Keratinocyte (primary cell): Measurements from ENCODE around the gene DPM2. TPM values are rescaled to one million over a fixed set of nuclear protein-coding genes. Genes with fewer than 3 reads are reported as not detected.

ENCODE experiments used
- DNase-seq: peaks from one replicate; pipeline ENCODE4 v3.0.0-alpha.2; 2011; ENCODE audit warnings: low read depth, missing footprints, low spot score
- FAIRE-seq: peaks from 2 replicates; lab custom pipeline; 2011; peaks lifted over from hg19 to GRCh38; lab: Jason Lieb, UNC
- H2AFZ ChIP-seq: 2 replicates; pipeline ENCODE4 v1.6.0; 2012; ENCODE audit warnings: low read length, control low read depth, inconsistent platforms; ENCODE audit not compliant: control insufficient read depth
- H3K27ac ChIP-seq: 2 replicates; pipeline ENCODE4 v1.5.1; 2011; ENCODE audit warnings: low read length; ENCODE audit not compliant: control insufficient read depth, insufficient read depth
- H3K27me3 ChIP-seq: 3 replicates; pipeline ENCODE4 v1.6.0; 2011; ENCODE audit warnings: low read length; ENCODE audit not compliant: control insufficient read depth, insufficient read depth; ENCODE audit errors: extremely low read depth
- H3K36me3 ChIP-seq, 2 experiments: 2 replicates in 1 of 2; 3 replicates in 1 of 2; pipeline ENCODE4 v1.5.1; 2011; ENCODE audit warnings: low read length in 2 of 2, mild to moderate bottlenecking in 1 of 2; ENCODE audit not compliant: control insufficient read depth in 2 of 2, insufficient read depth in 2 of 2; ENCODE audit errors: extremely low read depth in 1 of 2
- H3K4me1 ChIP-seq: 3 replicates; pipeline ENCODE4 v1.5.1; 2011; ENCODE audit warnings: low read length; ENCODE audit not compliant: control insufficient read depth, insufficient read depth; ENCODE audit errors: extremely low read depth
- H3K4me2 ChIP-seq: 3 replicates; pipeline ENCODE4 v1.6.0; 2011; ENCODE audit warnings: low read depth, low read length; ENCODE audit not compliant: control insufficient read depth, insufficient read depth; ENCODE audit errors: extremely low read depth
- H3K4me3 ChIP-seq, 3 experiments: fragments of 200-600 bp in 1 of 3; sonication (generic) in 1 of 3; 2 replicates in 2 of 3; 3 replicates in 1 of 3; pipeline ENCODE4 v1.5.1; 2011 to 2016; ENCODE audit warnings: low read length in 3 of 3, mild to moderate bottlenecking in 3 of 3, control low read depth in 2 of 3, inconsistent platforms in 1 of 3, low read depth in 1 of 3, mixed read lengths in 1 of 3, mixed run types in 1 of 3, moderate library complexity in 1 of 3; ENCODE audit not compliant: control insufficient read depth in 2 of 3, insufficient read depth in 2 of 3; ENCODE audit errors: extremely low read depth in 1 of 3
- H3K79me2 ChIP-seq: 2 replicates; pipeline ENCODE4 v1.6.0; 2012; ENCODE audit warnings: low read length; ENCODE audit not compliant: control insufficient read depth, insufficient read depth
- H3K9ac ChIP-seq: 3 replicates; pipeline ENCODE4 v1.6.0; 2011; ENCODE audit warnings: low read length; ENCODE audit not compliant: control insufficient read depth, insufficient read depth; ENCODE audit errors: extremely low read depth
- H3K9me1 ChIP-seq: 3 replicates; pipeline ENCODE4 v1.6.0; 2011; ENCODE audit warnings: low read length; ENCODE audit not compliant: control insufficient read depth, insufficient read depth; ENCODE audit errors: extremely low read depth
- H3K9me3 ChIP-seq: 2 replicates; pipeline ENCODE4 v1.5.1; 2012; ENCODE audit warnings: low read depth, low read length; ENCODE audit not compliant: control insufficient read depth
- H4K20me1 ChIP-seq: 3 replicates; pipeline ENCODE4 v1.6.0; 2011; ENCODE audit warnings: low read length; ENCODE audit not compliant: control insufficient read depth, insufficient read depth; ENCODE audit errors: extremely low read depth
- EZH2 ChIP-seq: IDR thresholded peaks from one replicate; pipeline ENCODE4 v1.6.1; 2012; ENCODE audit warnings: inconsistent platforms, mild to moderate bottlenecking, low read length, moderate library complexity
- dilution Hi-C: fragments of 300-500 bp; cut with MboI; formaldehyde crosslinking; loops from one replicate; pipeline ENCODE4 v1.7.0; 2020; ENCODE audit warnings: low sequenced_read_pairs; ENCODE audit not compliant: extremely low pct_ligation_motif_present
- polyA plus RNA-seq, 5 experiments: library from polyadenylated mRNA; depleted of rRNA in 3 of 5; stranded (reverse) in 3 of 5; stranded (forward) in 1 of 5; unstranded in 1 of 5; fragments of >200 nt; gene quantifications; 1 replicate in 1 of 5; 2 replicates in 3 of 5; 3 replicates in 1 of 5; pipeline versions ENCODE4 v1.2.1 to v1.2.3, GENCODE V29; 2011 to 2012; ENCODE audit warnings: missing spikeins in 2 of 5, low read depth in 1 of 5, low replicate concordance in 1 of 5
- TF ChIP-seq, protein P1 (sequence below), 3 experiments: IDR thresholded peaks in 1 of 3; conservative IDR thresholded peaks in 1 of 3; optimal IDR thresholded peaks in 1 of 3; 2 replicates in 2 of 3; 3 replicates in 1 of 3; pipeline versions ENCODE3 to v1.5.1; 2011; ENCODE audit warnings: low read length in 3 of 3, mild to moderate bottlenecking in 3 of 3, moderate library complexity in 2 of 3, control low read depth in 1 of 3, inconsistent platforms in 1 of 3; ENCODE audit not compliant: insufficient read depth in 2 of 3; ENCODE audit errors: extremely low read depth in 1 of 3

The DPM2 gene
- polyA plus RNA-seq, 1 donor (not counting 4 experiments of a cell fraction or from before 2014, with no cell fraction given), result 31.1 TPM

DNA sequence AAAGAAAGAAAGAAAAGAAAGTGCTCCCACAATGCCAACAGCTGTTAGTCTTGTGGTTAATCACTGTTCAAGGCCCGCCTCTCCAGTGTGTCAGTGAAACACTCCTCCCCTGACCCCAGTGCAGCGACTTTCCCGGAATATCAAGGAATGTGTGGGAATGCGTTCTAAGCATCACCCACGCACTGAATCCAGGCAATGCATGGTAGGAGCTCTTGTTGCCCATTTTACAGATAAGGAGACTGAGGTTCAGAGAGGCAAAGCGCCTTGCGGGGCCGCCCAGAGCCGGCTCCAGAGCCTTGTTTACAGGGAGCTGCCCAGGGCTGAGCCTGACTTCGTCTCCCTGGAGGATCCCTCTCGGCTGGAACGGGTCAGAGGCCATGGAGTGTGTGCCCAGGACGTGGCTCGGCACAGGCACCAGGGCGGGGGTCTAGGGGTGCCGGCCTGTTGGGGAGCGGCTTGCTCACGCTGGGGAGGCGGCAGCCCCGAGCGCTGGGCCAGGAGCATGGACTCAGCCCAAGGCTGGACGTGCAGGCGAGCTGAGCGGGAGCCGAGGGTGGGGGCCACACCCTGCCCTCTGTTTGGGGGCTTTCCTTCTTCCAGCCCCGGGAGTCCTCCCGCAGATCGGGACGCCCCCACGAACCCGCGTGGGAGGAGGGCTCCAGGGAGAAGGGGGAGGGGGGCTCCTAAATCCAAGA lies 39.1 kb downstream of the DPM2 start:
- H3K4me3 ChIP-seq, result peak overlapping the region; percentile 79 to 83 (median 80)
- DNase-seq (no peak), FAIRE-seq (no peak)
- TF ChIP-seq, protein P1, sequence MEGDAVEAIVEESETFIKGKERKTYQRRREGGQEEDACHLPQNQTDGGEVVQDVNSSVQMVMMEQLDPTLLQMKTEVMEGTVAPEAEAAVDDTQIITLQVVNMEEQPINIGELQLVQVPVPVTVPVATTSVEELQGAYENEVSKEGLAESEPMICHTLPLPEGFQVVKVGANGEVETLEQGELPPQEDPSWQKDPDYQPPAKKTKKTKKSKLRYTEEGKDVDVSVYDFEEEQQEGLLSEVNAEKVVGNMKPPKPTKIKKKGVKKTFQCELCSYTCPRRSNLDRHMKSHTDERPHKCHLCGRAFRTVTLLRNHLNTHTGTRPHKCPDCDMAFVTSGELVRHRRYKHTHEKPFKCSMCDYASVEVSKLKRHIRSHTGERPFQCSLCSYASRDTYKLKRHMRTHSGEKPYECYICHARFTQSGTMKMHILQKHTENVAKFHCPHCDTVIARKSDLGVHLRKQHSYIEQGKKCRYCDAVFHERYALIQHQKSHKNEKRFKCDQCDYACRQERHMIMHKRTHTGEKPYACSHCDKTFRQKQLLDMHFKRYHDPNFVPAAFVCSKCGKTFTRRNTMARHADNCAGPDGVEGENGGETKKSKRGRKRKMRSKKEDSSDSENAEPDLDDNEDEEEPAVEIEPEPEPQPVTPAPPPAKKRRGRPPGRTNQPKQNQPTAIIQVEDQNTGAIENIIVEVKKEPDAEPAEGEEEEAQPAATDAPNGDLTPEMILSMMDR (optimal IDR thresholded peaks at IDR 0.05 in 1 of 3, IDR thresholded peaks at IDR 0.05 in 1 of 3, conservative IDR thresholded peaks at IDR 0.05 in 1 of 3; ENCODE audit: extremely low read depth in 1 of 3, insufficient read depth in 2 of 3, low read length in 3 of 3), result no peak
- TF ChIP-seq EZH2, result no peak
- H3K36me3 ChIP-seq, result peaks cover 18% of the 10 kb centered on the region in 2 experiments
- peak overlapping the region; percentile 81 for H3K9ac ChIP-seq
- peaks cover 8% of the 10 kb centered on the region for H3K4me1 ChIP-seq
- peak overlapping the region; percentile 68 for H3K4me2 ChIP-seq
- dilution Hi-C loops, result no loop called here
- peak overlapping the region; percentile 56 for H2AFZ ChIP-seq
- peaks cover 2% of the 10 kb centered on the region for H3K79me2 ChIP-seq
- H3K9me3 ChIP-seq, result peaks cover 7% of the 10 kb centered on the region
- H3K27ac ChIP-seq, result peak overlapping the region; percentile 43
- H4K20me1 ChIP-seq, result no peaks in the 10 kb centered on the region
- no peaks in the 10 kb centered on the region for H3K9me1 ChIP-seq
- no peaks in the 10 kb centered on the region for H3K27me3 ChIP-seq

DNA sequence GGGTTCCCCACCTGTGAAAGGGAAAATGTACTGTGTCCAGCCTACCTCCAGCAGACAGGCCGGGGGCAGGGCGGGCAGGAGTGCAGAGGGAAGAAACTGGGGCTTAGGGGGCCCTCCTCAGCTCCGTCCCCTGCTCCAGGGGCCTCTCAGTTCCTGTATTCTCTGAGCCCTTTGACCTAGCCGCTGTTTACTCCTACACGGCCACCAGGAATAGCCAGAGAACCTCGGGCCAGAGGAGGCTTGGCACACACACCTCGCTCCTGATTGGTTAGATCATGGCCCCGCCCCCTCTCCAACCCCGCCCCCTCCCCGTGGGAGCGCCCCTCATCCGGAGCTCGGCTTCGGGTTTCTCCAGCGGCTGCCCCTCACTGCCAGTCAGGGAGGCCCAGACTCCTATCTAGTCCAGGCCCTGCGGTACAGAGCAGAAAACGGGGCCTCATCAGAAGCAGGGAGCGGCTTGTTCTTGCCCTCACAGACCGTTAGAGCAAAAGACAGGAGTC lies 40.4 kb downstream of the DPM2 start:
- peaks cover 2% of the 10 kb centered on the region for H3K79me2 ChIP-seq
- TF ChIP-seq, protein P1 (optimal IDR thresholded peaks at IDR 0.05 in 1 of 3, IDR thresholded peaks at IDR 0.05 in 1 of 3, conservative IDR thresholded peaks at IDR 0.05 in 1 of 3; ENCODE audit: extremely low read depth in 1 of 3, insufficient read depth in 2 of 3, low read length in 3 of 3), result no peak
- TF ChIP-seq EZH2, result no peak
- H3K36me3 ChIP-seq, result peaks cover 25 to 26% of the 10 kb centered on the region in 2 experiments
- H3K9me3 ChIP-seq, result peaks cover 13% of the 10 kb centered on the region
- H3K4me3 ChIP-seq, result no peak overlapping the region
- dilution Hi-C loops, result no loop called here
- H4K20me1 ChIP-seq, result no peaks in the 10 kb centered on the region
- no peaks in the 10 kb centered on the region for H3K27me3 ChIP-seq
- H3K27ac ChIP-seq, result no peak overlapping the region
- no peak overlapping the region for H2AFZ ChIP-seq
- peaks cover 8% of the 10 kb centered on the region for H3K4me1 ChIP-seq
- FAIRE-seq (no peak), DNase-seq (no peak)
- no peaks in the 10 kb centered on the region for H3K9me1 ChIP-seq
- no peak overlapping the region for H3K4me2 ChIP-seq
- H3K9ac ChIP-seq, result no peak overlapping the region
